Measurements from ENCODE around the gene PTCHD1. TPM values are rescaled to one million over a fixed set of nuclear protein-coding genes. Genes with fewer than 3 reads are reported as not detected.

Gene PTCHD1
- total RNA-seq, 1 donor from 2014 or later = 0.14 TPM

- no peaks in the 10 kb centered on the region for H3K9me3 ChIP-seq (ENCODE audit: insufficient read depth, low read depth, low read length)
- H3K9ac ChIP-seq (ENCODE audit: low read length) = no peak overlapping the region
- no peaks in the 10 kb centered on the region for H3K27me3 ChIP-seq (ENCODE audit: insufficient read depth, low read length)
- Mint-ChIP-seq H3K36me3 (ENCODE audit: low read depth, unreplicated experiment) (no peaks in the 10 kb centered on the region), H3K27me3 (ENCODE audit: low read depth, unreplicated experiment) (no peaks in the 10 kb centered on the region), H3K27ac (ENCODE audit: unreplicated experiment) (no peak overlapping the region), H3K4me1 (ENCODE audit: low read depth, unreplicated experiment) (no peaks in the 10 kb centered on the region), H3K9me3 (ENCODE audit: unreplicated experiment) (no peaks in the 10 kb centered on the region), H3K4me3 (ENCODE audit: unreplicated experiment) (no peak overlapping the region)
- H3K27ac ChIP-seq (ENCODE audit: low read depth, low read length) = no peak overlapping the region
- no peaks in the 10 kb centered on the region for H4K20me1 ChIP-seq (ENCODE audit: insufficient read depth, low read length)
- DNase-seq (ENCODE audit: low read depth) = no peak
- peaks cover 5% of the 10 kb centered on the region for H3K4me1 ChIP-seq (ENCODE audit: insufficient read depth, low read length)
- no peak for FAIRE-seq
- no peak overlapping the region for H3K4me2 ChIP-seq (ENCODE audit: low read length)
- no peaks in the 10 kb centered on the region for H3K36me3 ChIP-seq (ENCODE audit: insufficient read depth, low read length)
- TF ChIP-seq CTCF (IDR thresholded peaks at IDR 0.05; ENCODE audit: insufficient read depth, low read depth, low read length) = no peak
- TF ChIP-seq EZH2 (IDR thresholded peaks at IDR 0.05; ENCODE audit: insufficient read depth, low read length) = no peak
- no peaks in the 10 kb centered on the region for H3K79me2 ChIP-seq (ENCODE audit: insufficient read depth, low read length)
- no peak overlapping the region for H3K4me3 ChIP-seq (ENCODE audit: insufficient read depth, low read depth, low read length)
- no peak overlapping the region for H2AFZ ChIP-seq (ENCODE audit: low read depth, low read length)
These were observed 100.9 kb downstream of the PTCHD1 start for GRCh38 chrX:23435575-23435974.

- no peaks in the 10 kb centered on the region for H3K27me3 Mint-ChIP-seq (ENCODE audit: low read depth, unreplicated experiment)
- FAIRE-seq = no peak
- Histone ChIP-seq H3K4me2 (ENCODE audit: low read length) (no peak overlapping the region), H4K20me1 (ENCODE audit: insufficient read depth, low read length) (no peaks in the 10 kb centered on the region), H3K27me3 (ENCODE audit: insufficient read depth, low read length) (no peaks in the 10 kb centered on the region), H3K27ac (ENCODE audit: low read depth, low read length) (no peak overlapping the region), H3K4me1 (ENCODE audit: insufficient read depth, low read length) (peaks cover 5% of the 10 kb centered on the region), H3K4me3 (ENCODE audit: insufficient read depth, low read depth, low read length) (no peak overlapping the region), H2AFZ (ENCODE audit: low read depth, low read length) (no peak overlapping the region), H3K9ac (ENCODE audit: low read length) (no peak overlapping the region), H3K79me2 (ENCODE audit: insufficient read depth, low read length) (no peaks in the 10 kb centered on the region), H3K36me3 (ENCODE audit: insufficient read depth, low read length) (no peaks in the 10 kb centered on the region), H3K9me3 (ENCODE audit: insufficient read depth, low read depth, low read length) (no peaks in the 10 kb centered on the region)
- H3K9me3 Mint-ChIP-seq (ENCODE audit: unreplicated experiment) = no peaks in the 10 kb centered on the region
- H3K27ac Mint-ChIP-seq (ENCODE audit: unreplicated experiment) = no peak overlapping the region
- H3K36me3 Mint-ChIP-seq (ENCODE audit: low read depth, unreplicated experiment) = no peaks in the 10 kb centered on the region
- no peak for DNase-seq (ENCODE audit: low read depth)
- H3K4me1 Mint-ChIP-seq (ENCODE audit: low read depth, unreplicated experiment) = no peaks in the 10 kb centered on the region
- TF ChIP-seq CTCF (IDR thresholded peaks at IDR 0.05; ENCODE audit: insufficient read depth, low read depth, low read length) (no peak), EZH2 (IDR thresholded peaks at IDR 0.05; ENCODE audit: insufficient read depth, low read length) (no peak)
- no peak overlapping the region for H3K4me3 Mint-ChIP-seq (ENCODE audit: unreplicated experiment)
These were observed 102.2 kb downstream of the PTCHD1 start for GRCh38 chrX:23436875-23437274.

GRCh38 chrX:23451266-23451665 is 116.6 kb downstream of the PTCHD1 start:
- TF ChIP-seq EZH2 (IDR thresholded peaks at IDR 0.05; ENCODE audit: insufficient read depth, low read length) = no peak
- TF ChIP-seq CTCF (IDR thresholded peaks at IDR 0.05; ENCODE audit: insufficient read depth, low read depth, low read length) = no peak
- Histone ChIP-seq H3K9ac (ENCODE audit: low read length) (no peak overlapping the region), H4K20me1 (ENCODE audit: insufficient read depth, low read length) (no peaks in the 10 kb centered on the region), H3K4me3 (ENCODE audit: insufficient read depth, low read depth, low read length) (no peak overlapping the region), H2AFZ (ENCODE audit: low read depth, low read length) (no peak overlapping the region), H3K36me3 (ENCODE audit: insufficient read depth, low read length) (no peaks in the 10 kb centered on the region), H3K9me3 (ENCODE audit: insufficient read depth, low read depth, low read length) (no peaks in the 10 kb centered on the region), H3K79me2 (ENCODE audit: insufficient read depth, low read length) (no peaks in the 10 kb centered on the region), H3K27me3 (ENCODE audit: insufficient read depth, low read length) (no peaks in the 10 kb centered on the region), H3K27ac (ENCODE audit: low read depth, low read length) (no peak overlapping the region), H3K4me2 (ENCODE audit: low read length) (no peak overlapping the region), H3K4me1 (ENCODE audit: insufficient read depth, low read length) (no peaks in the 10 kb centered on the region)
- DNase-seq (ENCODE audit: low read depth) = no peak
- H3K27ac Mint-ChIP-seq (ENCODE audit: unreplicated experiment) = no peak overlapping the region
- no peaks in the 10 kb centered on the region for H3K9me3 Mint-ChIP-seq (ENCODE audit: unreplicated experiment)
- H3K4me1 Mint-ChIP-seq (ENCODE audit: low read depth, unreplicated experiment) = no peaks in the 10 kb centered on the region
- no peaks in the 10 kb centered on the region for H3K36me3 Mint-ChIP-seq (ENCODE audit: low read depth, unreplicated experiment)
- H3K4me3 Mint-ChIP-seq (ENCODE audit: unreplicated experiment) = no peak overlapping the region
- no peaks in the 10 kb centered on the region for H3K27me3 Mint-ChIP-seq (ENCODE audit: low read depth, unreplicated experiment)
- no peak for FAIRE-seq

All from astrocyte (in vitro differentiated cells and primary cell).